H1 (cell line): ENCODE results near the gene IGSF23. TPM values are rescaled to one million over a fixed set of nuclear protein-coding genes. Genes with fewer than 3 reads are reported as not detected.
A peak's percentile ranks its signal among the peaks of the same experiment; 100 is the strongest.

Experiments used
- CTCF ChIA-PET: fragments of 300-600 bp; sonication (Branson Sonifier 250); formaldehyde crosslinking; loops from one replicate; lab custom pipeline; 2021; ENCODE audit not compliant: partially characterized antibody; lab: Charles Lee
- POLR2A ChIA-PET: fragments of 300-600 bp; sonication (Branson Sonifier 250); formaldehyde crosslinking; loops from one replicate; lab custom pipeline; 2021; ENCODE audit warnings: inconsistent platforms; ENCODE audit not compliant: partially characterized antibody; lab: Charles Lee
- DNase-seq, 2 experiments: peaks; one replicate each; pipeline versions ENCODE4 v3.0.0 to v3.0.0-alpha.2; 2010 to 2022; ENCODE audit warnings: low spot score in 2 of 2, low read depth in 1 of 2, mixed read lengths in 1 of 2
- FAIRE-seq: peaks from 2 replicates; lab custom pipeline; 2011; peaks lifted over from hg19 to GRCh38; lab: Jason Lieb, UNC
- H2AFZ ChIP-seq: 2 replicates; pipeline ENCODE4 v1.8.1; 2012; ENCODE audit warnings: low read length, inconsistent platforms
- H2AK5ac ChIP-seq: 2 replicates; pipeline ENCODE4 v1.6.1; 2013; ENCODE audit warnings: low read depth, low read length
- H2BK120ac ChIP-seq: replicated peaks from 2 replicates; pipeline ENCODE3; 2013; ENCODE audit warnings: low read depth, low read length, inconsistent platforms
- H2BK12ac ChIP-seq: 2 replicates; pipeline ENCODE4 v1.6.1; 2013; ENCODE audit warnings: low read depth, low read length
- H2BK15ac ChIP-seq: 2 replicates; pipeline ENCODE4 v1.6.1; 2013; ENCODE audit warnings: low read length
- H2BK20ac ChIP-seq: 2 replicates; pipeline ENCODE4 v1.6.1; 2013; ENCODE audit warnings: low read length
- H2BK5ac ChIP-seq: 2 replicates; pipeline ENCODE4 v1.6.1; 2013; ENCODE audit warnings: low read depth, low read length
- H3K14ac ChIP-seq: 2 replicates; pipeline ENCODE4 v1.6.1; 2013; ENCODE audit warnings: inconsistent platforms; ENCODE audit not compliant: insufficient read length
- H3K18ac ChIP-seq: 2 replicates; pipeline ENCODE4 v1.6.1; 2013; ENCODE audit warnings: low read length; ENCODE audit errors: extremely low read depth
- H3K23ac ChIP-seq: 2 replicates; pipeline ENCODE4 v1.6.1; 2013; ENCODE audit warnings: inconsistent platforms; ENCODE audit not compliant: insufficient read length
- H3K23me2 ChIP-seq: 2 replicates; pipeline ENCODE4 v1.6.1; 2013; ENCODE audit warnings: low read depth, low read length
- H3K27ac ChIP-seq: 2 replicates; pipeline ENCODE4 v1.6.1; 2011; ENCODE audit warnings: low read depth, low read length, inconsistent platforms
- H3K27me3 ChIP-seq, 4 experiments: replicated peaks in 1 of 4; 1 replicate in 1 of 4; 2 replicates in 3 of 4; pipeline versions ENCODE4 v1.6.1 to v1.8.1; 2011 to 2013; ENCODE audit warnings: low read length in 3 of 4, mild to moderate bottlenecking in 3 of 4, inconsistent platforms in 2 of 4, mixed read lengths in 2 of 4, moderate library complexity in 1 of 4; ENCODE audit not compliant: control insufficient read depth in 3 of 4, insufficient read depth in 3 of 4; ENCODE audit errors: extremely low read depth in 1 of 4
- H3K36me3 ChIP-seq, 4 experiments: 2 replicates each; pipeline versions ENCODE4 v1.6.1 to v1.8.1; 2011 to 2013; ENCODE audit warnings: mild to moderate bottlenecking in 4 of 4, low read length in 3 of 4, moderate library complexity in 2 of 4, control low read depth in 1 of 4, inconsistent platforms in 1 of 4; ENCODE audit not compliant: insufficient read depth in 4 of 4, control insufficient read depth in 2 of 4
- H3K4ac ChIP-seq: replicated peaks from 2 replicates; pipeline ENCODE3; 2013; ENCODE audit warnings: low read length, low read depth, mixed read lengths, inconsistent platforms; ENCODE audit not compliant: insufficient read length
- H3K4me1 ChIP-seq, 4 experiments: replicated peaks in 1 of 4; 1 replicate in 1 of 4; 2 replicates in 3 of 4; pipeline versions ENCODE4 v1.6.1 to v1.8.1; 2011 to 2013; ENCODE audit warnings: low read length in 3 of 4, inconsistent platforms in 2 of 4, mixed read lengths in 1 of 4; ENCODE audit not compliant: insufficient read depth in 4 of 4, control insufficient read depth in 3 of 4
- H3K4me2 ChIP-seq, 2 experiments: 2 replicates each; pipeline versions ENCODE4 v1.6.1 to v1.8.1; 2011 to 2013; ENCODE audit warnings: low read depth in 2 of 2, low read length in 2 of 2, control low read depth in 1 of 2, inconsistent platforms in 1 of 2, mild to moderate bottlenecking in 1 of 2; ENCODE audit not compliant: insufficient read depth in 1 of 2
- H3K4me3 ChIP-seq, 4 experiments: fragments of 200-600, 300-600 bp in 1 of 4; sonication (generic), shearing (Covaris generic), sonication (Bioruptor Twin) in 1 of 4; 2 replicates each; pipeline versions ENCODE4 v1.5.1 to v1.8.1; 2011 to 2016; ENCODE audit warnings: low read length in 4 of 4, low read depth in 3 of 4, control low read depth in 2 of 4, inconsistent platforms in 2 of 4, mild to moderate bottlenecking in 2 of 4, mixed read lengths in 1 of 4, moderate library complexity in 1 of 4; ENCODE audit not compliant: insufficient read depth in 2 of 4; ENCODE audit errors: extremely low read depth in 1 of 4
- H3K56ac ChIP-seq: replicated peaks from 2 replicates; pipeline ENCODE3; 2013; ENCODE audit warnings: low read depth, mild to moderate bottlenecking, mixed read lengths, low read length, inconsistent platforms; ENCODE audit not compliant: insufficient read length
- H3K79me1 ChIP-seq: 2 replicates; pipeline ENCODE4 v1.6.1; 2013; ENCODE audit warnings: low read depth, low read length, control low read depth
- H3K79me2 ChIP-seq, 2 experiments: 2 replicates each; pipeline versions ENCODE4 v1.6.1 to v1.8.1; 2012 to 2013; ENCODE audit warnings: low read length in 2 of 2, mild to moderate bottlenecking in 2 of 2, inconsistent platforms in 1 of 2; ENCODE audit not compliant: insufficient read depth in 2 of 2, control insufficient read depth in 1 of 2
- H3K9ac ChIP-seq, 4 experiments: replicated peaks in 1 of 4; 1 replicate in 1 of 4; 2 replicates in 3 of 4; pipeline versions ENCODE4 v1.6.1 to v1.8.1; 2011 to 2013; ENCODE audit warnings: low read depth in 3 of 4, low read length in 3 of 4, control low read depth in 2 of 4, mild to moderate bottlenecking in 2 of 4, moderate library complexity in 2 of 4, inconsistent platforms in 1 of 4; ENCODE audit errors: extremely low read depth in 1 of 4
- H3K9me3 ChIP-seq, 2 experiments: 2 replicates each; pipeline versions ENCODE4 v1.6.1 to v1.8.1; 2012 to 2013; ENCODE audit warnings: mild to moderate bottlenecking in 2 of 2, moderate library complexity in 2 of 2, control low read depth in 1 of 2, inconsistent platforms in 1 of 2, low read depth in 1 of 2, low read length in 1 of 2, mixed read lengths in 1 of 2; ENCODE audit not compliant: insufficient read depth in 2 of 2
- H4K20me1 ChIP-seq, 2 experiments: replicated peaks in 1 of 2; 2 replicates each; pipeline versions ENCODE3 to v1.8.1; 2011 to 2013; ENCODE audit warnings: inconsistent platforms in 2 of 2, low read length in 2 of 2, mild to moderate bottlenecking in 1 of 2; ENCODE audit not compliant: insufficient read depth in 2 of 2, control insufficient read depth in 1 of 2
- H4K5ac ChIP-seq: 2 replicates; pipeline ENCODE4 v1.6.1; 2013; ENCODE audit warnings: low read length, low read depth, mixed read lengths, inconsistent platforms; ENCODE audit not compliant: insufficient read length
- H4K8ac ChIP-seq: 2 replicates; pipeline ENCODE4 v1.8.0; 2013; ENCODE audit warnings: mild to moderate bottlenecking, moderate library complexity, low read length, inconsistent platforms; ENCODE audit not compliant: insufficient read depth; ENCODE audit errors: extremely low read depth
- H4K91ac ChIP-seq: replicated peaks from 2 replicates; pipeline ENCODE3; 2013; ENCODE audit warnings: low read length, mixed read lengths, inconsistent platforms; ENCODE audit not compliant: insufficient read length
- CHD1 ChIP-seq: IDR thresholded peaks from 2 replicates; pipeline ENCODE4 v1.6.1; 2012; ENCODE audit warnings: low read depth, low read length, improper control_type of control experiment
- RAD21 ChIP-seq, 2 experiments: IDR thresholded peaks in 1 of 2; conservative IDR thresholded peaks in 1 of 2; 2 replicates each; pipeline ENCODE4 v1.6.1; 2011; ENCODE audit warnings: low read depth in 2 of 2, low read length in 2 of 2, improper control_type of control experiment in 1 of 2, inconsistent platforms in 1 of 2, mild to moderate bottlenecking in 1 of 2, moderate library complexity in 1 of 2
- RBBP5 ChIP-seq: IDR thresholded peaks from 2 replicates; pipeline ENCODE4 v1.7.1; 2012; ENCODE audit warnings: low read depth, mild to moderate bottlenecking, inconsistent platforms, low read length, moderate library complexity, borderline replicate concordance
- WGBS, 2 experiments: shearing (Covaris generic) in 1 of 2; methylation state at CpG; one replicate each; pipeline versions ENCODE4 v1.1.6 to v1.1.7; 2013 to 2015; ENCODE audit warnings: low lambda C conversion rate in 2 of 2, mixed read lengths in 2 of 2, inconsistent platforms in 1 of 2, low coverage in 1 of 2, missing lambda C conversion rate in 1 of 2; ENCODE audit not compliant: insufficient replicate concordance in 2 of 2, insufficient coverage in 1 of 2, insufficient read length in 1 of 2; ENCODE audit errors: extremely low coverage in 1 of 2, missing lambda C conversion rate in 1 of 2; 5-methylcytosine and 5-hydroxymethylcytosine counted together
- polyA plus RNA-seq, 7 experiments: library from polyadenylated mRNA; depleted of rRNA in 3 of 7; stranded (reverse) in 5 of 7; unstranded in 2 of 7; fragments of >200 nt in 5 of 7; fragments of 200-250 nt in 2 of 7; gene quantifications; 1 replicate in 5 of 7; 2 replicates in 1 of 7; 4 replicates in 1 of 7; pipeline versions ENCODE4 v1.2.1 to v1.2.3, GENCODE V29; 2011 to 2013; ENCODE audit warnings: missing spikeins in 2 of 7, mixed read lengths in 2 of 7
- total RNA-seq: library from RNA; stranded (reverse); fragmentation: NEBNext Ultra II Directional; extraction: Animal tissue kit (Norgen Biotek cat#: 25700); gene quantifications from 2 replicates; pipeline ENCODE4 v1.2.1, GENCODE V29; 2021
- TF ChIP-seq, protein P1 (sequence below): IDR thresholded peaks from 2 replicates; pipeline ENCODE4 v1.6.1; 2012; ENCODE audit warnings: inconsistent platforms

The IGSF23 gene
- total and polyA plus RNA-seq, 2 of the 8 experiments (the other 6 are each of a cell fraction or from before 2014, with no cell fraction given): not detected

GRCh38 chr19:44585371-44586133, 27.8 kb upstream of the IGSF23 start:
- TF ChIP-seq RBBP5: no peak
- TF ChIP-seq CHD1: no peak
- 0 out of 4 replicates have a peak, but pooled peaks of 1 of the 2 experiments have one; percentile 1 for TF ChIP-seq RAD21 (IDR thresholded peaks at IDR 0.05 in 1 of 2, conservative IDR thresholded peaks at IDR 0.05 in 1 of 2; ENCODE audit: low read depth in 2 of 2, low read length in 2 of 2)
- TF ChIP-seq, protein P1, sequence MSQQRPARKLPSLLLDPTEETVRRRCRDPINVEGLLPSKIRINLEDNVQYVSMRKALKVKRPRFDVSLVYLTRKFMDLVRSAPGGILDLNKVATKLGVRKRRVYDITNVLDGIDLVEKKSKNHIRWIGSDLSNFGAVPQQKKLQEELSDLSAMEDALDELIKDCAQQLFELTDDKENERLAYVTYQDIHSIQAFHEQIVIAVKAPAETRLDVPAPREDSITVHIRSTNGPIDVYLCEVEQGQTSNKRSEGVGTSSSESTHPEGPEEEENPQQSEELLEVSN: no peak
- no peaks in the 10 kb centered on the region for H3K79me2 ChIP-seq
- no peak overlapping the region; the same call in 1 of the 2 replicates for H2BK12ac ChIP-seq
- no peak overlapping the region for H2AK5ac ChIP-seq
- 89% methylated on average over 5 of the region's 5 CpGs; no CpG with 5 or more reads in 1 of the 2 experiments for WGBS, 2 experiments
- ChIA-PET CTCF (interaction anchor here (0.5 to 5.4 kb wide), 9 partner anchors 9 to 85 kb away, joined by 3 to 42 read pairs (median 5); partner anchors contain the start of gene PVR), POLR2A (no interaction called here)
- no peak overlapping the region for H3K14ac ChIP-seq
- H3K79me1 ChIP-seq: no peaks in the 10 kb centered on the region
- no peak overlapping the region for H3K9ac ChIP-seq
- H3K18ac ChIP-seq: no peak overlapping the region
- no peak overlapping the region for H2BK15ac ChIP-seq
- H4K8ac ChIP-seq: no peak overlapping the region
- no peak overlapping the region for H2BK120ac ChIP-seq
- H3K4me1 ChIP-seq: no peaks in the 10 kb centered on the region
- no peak overlapping the region for H4K5ac ChIP-seq
- no peak overlapping the region for H4K91ac ChIP-seq
- H3K4me3 ChIP-seq: no peak overlapping the region
- no peaks in the 10 kb centered on the region for H3K23me2 ChIP-seq
- FAIRE-seq (no peak), DNase-seq (no peak)
- H3K23ac ChIP-seq: no peak overlapping the region
- H3K27me3 ChIP-seq: no peaks in the 10 kb centered on the region
- no peak overlapping the region for H2BK20ac ChIP-seq
- H4K20me1 ChIP-seq: no peaks in the 10 kb centered on the region
- H3K36me3 ChIP-seq: no peaks in the 10 kb centered on the region
- H2BK5ac ChIP-seq: no peak overlapping the region
- peaks cover 4 to 7% of the 10 kb centered on the region in 2 experiments; a peak in 3 of 4 replicates for H3K9me3 ChIP-seq
- H2AFZ ChIP-seq: no peak overlapping the region
- no peak overlapping the region for H3K4me2 ChIP-seq
- H3K4ac ChIP-seq: no peak overlapping the region
- H3K27ac ChIP-seq: no peak overlapping the region
- no peak overlapping the region for H3K56ac ChIP-seq
